GM06990 (cell line): ENCODE results near the gene BABAM2.

Experiments
- DNase-seq: peaks from one replicate; pipeline ENCODE4 v3.0.0-alpha.2; 2011; ENCODE audit not compliant: insufficient read length; ENCODE audit errors: extremely low read depth
- H3K27me3 ChIP-seq: replicated peaks from 2 replicates; pipeline ENCODE4 v1.6.0; 2011; ENCODE audit warnings: low read length; ENCODE audit not compliant: control insufficient read depth, insufficient read depth
- H3K36me3 ChIP-seq: 2 replicates; pipeline ENCODE4 v1.5.1; 2011; ENCODE audit warnings: low read length; ENCODE audit not compliant: control insufficient read depth, insufficient read depth
- H3K4me3 ChIP-seq: replicated peaks from 2 replicates; pipeline ENCODE4 v1.5.1; 2011; ENCODE audit warnings: low read depth, mild to moderate bottlenecking, control low read depth, low read length
- TF ChIP-seq, protein P1 (sequence below): IDR thresholded peaks from 2 replicates; pipeline ENCODE4 v1.5.1; 2011; ENCODE audit warnings: low read length, control low read depth, mild to moderate bottlenecking, inconsistent platforms; ENCODE audit not compliant: insufficient read depth, poor library complexity, severe bottlenecking

Gene BABAM2

DNA sequence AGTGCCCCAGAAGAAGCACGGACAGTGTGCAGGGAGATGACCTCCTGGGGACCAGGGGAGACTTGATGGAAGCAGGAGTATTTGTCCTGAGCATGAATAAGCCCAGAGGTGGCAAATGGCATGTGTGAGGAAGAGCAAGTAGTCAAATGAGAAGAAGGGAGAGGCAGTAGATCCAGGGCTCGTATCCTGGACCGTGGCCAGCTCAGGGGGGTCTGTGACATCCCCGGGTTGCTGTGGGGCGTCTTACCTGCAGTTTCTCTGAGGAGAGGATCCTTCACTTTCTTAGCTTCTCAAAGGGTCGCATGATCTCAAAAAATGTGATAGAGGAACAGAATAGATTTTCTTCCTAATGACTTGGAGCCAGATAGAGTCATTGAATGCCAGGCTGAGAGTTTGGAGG is 445.1 kb downstream of the BABAM2 start:
- Histone ChIP-seq H3K36me3 (no peaks in the 10 kb centered on the region; the same call in none of the 2 replicates), H3K27me3 (no peaks in the 10 kb centered on the region), H3K4me3 (no peak overlapping the region)
- DNase-seq = no peak
- TF ChIP-seq, protein P1, sequence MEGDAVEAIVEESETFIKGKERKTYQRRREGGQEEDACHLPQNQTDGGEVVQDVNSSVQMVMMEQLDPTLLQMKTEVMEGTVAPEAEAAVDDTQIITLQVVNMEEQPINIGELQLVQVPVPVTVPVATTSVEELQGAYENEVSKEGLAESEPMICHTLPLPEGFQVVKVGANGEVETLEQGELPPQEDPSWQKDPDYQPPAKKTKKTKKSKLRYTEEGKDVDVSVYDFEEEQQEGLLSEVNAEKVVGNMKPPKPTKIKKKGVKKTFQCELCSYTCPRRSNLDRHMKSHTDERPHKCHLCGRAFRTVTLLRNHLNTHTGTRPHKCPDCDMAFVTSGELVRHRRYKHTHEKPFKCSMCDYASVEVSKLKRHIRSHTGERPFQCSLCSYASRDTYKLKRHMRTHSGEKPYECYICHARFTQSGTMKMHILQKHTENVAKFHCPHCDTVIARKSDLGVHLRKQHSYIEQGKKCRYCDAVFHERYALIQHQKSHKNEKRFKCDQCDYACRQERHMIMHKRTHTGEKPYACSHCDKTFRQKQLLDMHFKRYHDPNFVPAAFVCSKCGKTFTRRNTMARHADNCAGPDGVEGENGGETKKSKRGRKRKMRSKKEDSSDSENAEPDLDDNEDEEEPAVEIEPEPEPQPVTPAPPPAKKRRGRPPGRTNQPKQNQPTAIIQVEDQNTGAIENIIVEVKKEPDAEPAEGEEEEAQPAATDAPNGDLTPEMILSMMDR = no peak

DNA sequence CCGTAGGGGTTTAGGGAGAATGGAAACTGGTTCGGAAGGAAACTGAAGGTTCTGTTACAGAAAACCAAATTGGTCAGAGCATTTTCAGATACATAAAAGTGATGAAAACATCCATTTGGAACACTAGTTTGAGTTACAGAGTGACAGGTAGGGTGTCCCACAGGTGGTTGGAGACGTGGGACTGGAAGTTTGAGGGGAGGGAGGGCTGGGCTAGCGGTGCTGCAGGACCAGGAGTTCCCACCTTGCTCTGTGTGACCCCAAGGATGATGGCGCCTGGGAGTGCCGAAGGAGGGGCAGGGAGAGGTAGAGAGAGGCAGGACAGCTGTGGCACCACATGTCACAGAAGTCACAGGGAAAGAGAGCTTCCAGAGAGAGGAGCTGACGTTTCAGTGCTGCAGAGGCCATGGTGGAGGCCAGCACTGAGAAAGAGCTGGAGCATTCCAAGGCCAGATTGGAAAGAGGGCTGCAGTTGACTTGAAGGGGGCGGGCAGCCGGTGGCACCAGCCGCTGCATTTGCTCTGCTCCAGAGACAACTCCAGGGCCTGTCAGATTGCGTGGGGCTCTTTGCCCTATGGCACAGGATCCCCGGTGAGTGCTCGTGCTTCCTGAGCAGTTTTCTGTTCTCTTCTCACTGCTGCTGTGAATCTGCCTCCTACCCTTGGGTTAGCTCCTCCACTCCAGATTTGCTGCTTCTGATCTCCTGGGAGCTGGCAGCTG is 445.9 kb downstream of the BABAM2 start:
- TF ChIP-seq, protein P1 = no peak

DNA sequence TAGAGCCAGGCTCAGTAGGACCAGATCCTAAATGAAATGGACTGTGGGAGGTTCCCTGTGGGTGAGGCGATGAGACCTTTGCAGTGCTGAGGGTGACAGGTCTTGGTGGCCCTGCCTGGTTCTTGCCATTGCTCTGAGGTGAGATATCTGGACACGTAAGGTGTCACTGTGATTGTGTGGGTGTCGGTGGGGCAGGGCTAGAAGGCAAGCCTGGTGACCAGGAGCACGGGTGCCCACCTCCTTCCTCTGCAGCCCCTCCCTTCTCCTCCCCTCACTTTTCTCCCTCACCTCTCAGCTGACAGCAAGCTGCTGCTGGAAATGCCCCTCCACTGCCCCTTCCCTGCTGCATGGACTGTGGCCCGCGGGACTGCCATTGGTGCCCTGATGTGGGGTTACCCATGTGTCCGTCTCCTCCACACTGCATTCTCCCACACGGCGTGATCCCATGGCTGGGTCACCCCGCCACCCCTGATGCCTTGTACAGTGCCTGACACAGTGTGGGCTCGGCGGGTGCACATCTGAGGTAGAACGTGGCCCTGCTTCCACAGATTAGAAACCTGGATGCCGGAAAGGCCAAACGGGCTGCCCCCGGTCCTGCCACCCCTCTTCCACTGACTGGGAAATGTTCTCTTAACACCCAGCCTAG is 446.6 kb downstream of the BABAM2 start:
- TF ChIP-seq, protein P1 = no peak

More for the DNA sequence above, 445.9 kb downstream of the BABAM2 start:
- Histone ChIP-seq H3K36me3 (no peaks in the 10 kb centered on the region; the same call in none of the 2 replicates), H3K27me3 (no peaks in the 10 kb centered on the region), H3K4me3 (no peak overlapping the region)
- DNase-seq = no peak

DNA sequence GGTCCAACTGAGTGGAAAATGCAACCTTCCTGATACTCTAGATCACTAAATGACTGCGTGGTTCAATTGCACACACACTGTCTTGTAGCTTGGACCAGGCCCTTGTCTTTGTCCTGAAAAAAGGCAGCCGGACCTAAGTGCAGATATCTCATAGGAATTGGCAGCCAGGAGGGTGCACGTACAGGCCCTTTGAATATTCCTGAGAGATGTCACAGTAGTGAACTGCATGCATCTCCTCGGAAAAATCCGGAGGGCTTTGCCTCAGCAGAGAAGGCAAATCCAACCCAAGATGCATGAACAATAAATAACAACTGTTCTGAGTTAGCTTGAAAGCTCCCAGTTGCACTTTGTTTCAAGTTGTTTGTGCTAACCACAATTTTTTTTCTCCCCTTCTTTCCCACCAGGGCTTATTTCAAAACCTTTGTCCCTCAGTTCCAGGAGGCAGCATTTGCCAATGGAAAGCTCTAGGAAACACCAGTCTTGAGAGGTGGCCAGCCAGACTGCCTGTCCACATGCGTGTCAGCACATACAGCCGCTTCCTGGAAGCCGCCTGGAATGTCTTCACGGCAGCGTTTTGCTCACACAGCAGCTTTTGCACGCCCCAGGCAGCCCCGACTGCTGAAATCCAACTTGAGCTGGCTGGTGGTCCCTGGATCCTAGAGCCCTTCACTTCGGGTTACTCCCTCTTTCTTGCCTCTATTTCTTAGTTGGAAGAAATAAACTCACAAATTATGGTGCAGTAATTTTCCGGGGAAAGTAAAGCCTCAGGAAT is 447.7 kb downstream of the BABAM2 start:
- Histone ChIP-seq H3K36me3 (no peaks in the 10 kb centered on the region; the same call in none of the 2 replicates), H3K4me3 (no peak overlapping the region), H3K27me3 (no peaks in the 10 kb centered on the region)
- TF ChIP-seq, protein P1 = no peak
- DNase-seq = no peak

More for the DNA sequence above, 446.6 kb downstream of the BABAM2 start:
- H3K4me3 ChIP-seq = no peak overlapping the region
- no peak for DNase-seq
- H3K36me3 ChIP-seq = no peaks in the 10 kb centered on the region; the same call in none of the 2 replicates
- no peaks in the 10 kb centered on the region for H3K27me3 ChIP-seq

DNA sequence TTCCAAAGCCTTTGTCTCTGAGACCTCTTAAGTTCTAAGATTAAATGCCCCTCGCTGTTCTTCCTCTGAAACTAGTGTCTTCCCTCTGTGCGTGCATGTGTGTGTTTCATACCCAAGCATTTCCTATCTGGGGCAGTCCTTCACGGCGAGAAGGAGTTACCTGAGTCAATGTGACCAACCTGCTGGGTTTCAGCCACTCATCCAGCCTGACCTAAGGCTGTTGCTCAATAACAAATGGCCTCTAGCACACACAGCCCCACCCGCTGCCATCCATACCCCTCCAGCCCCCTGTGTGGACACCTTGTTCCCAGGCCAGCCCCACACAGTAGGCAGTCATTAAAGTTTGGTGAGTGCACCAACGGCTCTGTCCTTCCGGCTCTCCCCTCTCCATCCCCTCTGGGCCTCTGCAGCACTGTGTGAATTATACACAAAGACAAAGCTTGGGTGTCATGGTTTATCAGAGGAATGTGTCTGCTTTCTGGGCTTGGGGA is 448.3 kb downstream of the BABAM2 start:
- Histone ChIP-seq H3K4me3 (no peak overlapping the region), H3K27me3 (no peaks in the 10 kb centered on the region), H3K36me3 (no peaks in the 10 kb centered on the region; the same call in none of the 2 replicates)
- TF ChIP-seq, protein P1 = no peak
- no peak for DNase-seq
